Stimulated activated CD8-positive, alpha-beta memory T cell treated with anti-CD3 and anti-CD28 coated beads, Interleukin-12 subunit alpha, Interleukin-12 subunit beta, amount 100 ng/mL, for 1 hour (primary cell): Measurements from ENCODE around the gene MEF2D.

Experiments used
- DNase-seq: peaks from one replicate; pipeline ENCODE4 v3.0.0-alpha.2; 2020; ENCODE audit warnings: low read depth

The MEF2D gene

GRCh38 chr1:156440654-156441437 lies 59.7 kb downstream of the MEF2D start:
- DNase-seq: no peak

- DNase-seq: no peak
These were observed 60.8 kb downstream of the MEF2D start for GRCh38 chr1:156439777-156440183.

GRCh38 chr1:156439036-156439776 lies 61.4 kb downstream of the MEF2D start:
- no peak for DNase-seq

- DNase-seq: no peak
These were observed 62.1 kb downstream of the MEF2D start for GRCh38 chr1:156438278-156438987.

- DNase-seq: no peak
These were observed 63.3 kb downstream of the MEF2D start for GRCh38 chr1:156437037-156437867.

GRCh38 chr1:156436141-156437036 lies 64.2 kb downstream of the MEF2D start:
- no peak for DNase-seq

- DNase-seq: no peak
These were observed 64.9 kb downstream of the MEF2D start for GRCh38 chr1:156435545-156436140.

GRCh38 chr1:156434989-156435544 lies 65.5 kb downstream of the MEF2D start:
- no peak for DNase-seq

- DNase-seq: no peak
These were observed 67.0 kb downstream of the MEF2D start for GRCh38 chr1:156433602-156434001.

- no peak for DNase-seq
These were observed 67.5 kb downstream of the MEF2D start for GRCh38 chr1:156433032-156433431.

GRCh38 chr1:156432669-156433018 lies 67.9 kb downstream of the MEF2D start:
- DNase-seq: no peak

- DNase-seq: no peak
These were observed 68.6 kb downstream of the MEF2D start for GRCh38 chr1:156431769-156432668.

GRCh38 chr1:156431366-156431765 lies 69.2 kb downstream of the MEF2D start:
- no peak for DNase-seq

GRCh38 chr1:156430866-156431265 lies 69.7 kb downstream of the MEF2D start:
- no peak for DNase-seq

GRCh38 chr1:156430303-156430702 lies 70.3 kb downstream of the MEF2D start:
- DNase-seq: no peak

GRCh38 chr1:156429313-156430060 lies 71.1 kb downstream of the MEF2D start:
- DNase-seq: no peak

- DNase-seq: no peak
These were observed 71.8 kb downstream of the MEF2D start for GRCh38 chr1:156428746-156429288.

- no peak for DNase-seq
These were observed 72.6 kb downstream of the MEF2D start for GRCh38 chr1:156427957-156428356.
